NCI-H446 (cell line): ENCODE results near the gene BSG.
"Not testable (repeated sequence)": the region's sequence is repeated elsewhere in the genome, so short reads cannot be mapped to it uniquely, and the experiment has no call there.

ENCODE experiments used
- DNase-seq, 2 experiments: peaks; one replicate each; lab custom pipeline; 2025; lab: John Stamatoyannopoulos, UW

BSG gene

GRCh38 chr19:620166-620862 is 47.9 kb downstream of the BSG start:
- no peak for DNase-seq

DNA sequence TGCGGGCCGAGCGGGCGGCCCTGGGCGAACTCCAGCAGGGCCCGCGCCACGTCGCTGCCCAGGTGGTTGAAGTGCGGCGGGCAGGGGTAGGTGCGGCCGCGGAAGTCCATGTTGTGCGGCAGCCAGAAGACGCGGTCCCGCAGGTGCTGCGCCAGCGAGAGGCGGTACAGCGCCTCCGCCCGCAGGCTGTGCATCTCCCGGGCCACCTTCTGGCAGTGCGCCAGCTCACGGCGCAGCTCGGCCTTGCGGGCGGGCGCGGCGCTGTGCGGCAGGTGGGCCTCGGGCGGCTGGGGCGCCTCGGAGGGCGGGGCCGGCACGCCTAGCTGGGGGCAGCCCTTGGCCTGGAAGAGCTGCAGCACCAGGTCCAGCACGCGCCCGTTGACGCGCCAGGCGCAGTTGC is 48.8 kb downstream of the BSG start:
- not testable (repeated sequence) for DNase-seq

DNA sequence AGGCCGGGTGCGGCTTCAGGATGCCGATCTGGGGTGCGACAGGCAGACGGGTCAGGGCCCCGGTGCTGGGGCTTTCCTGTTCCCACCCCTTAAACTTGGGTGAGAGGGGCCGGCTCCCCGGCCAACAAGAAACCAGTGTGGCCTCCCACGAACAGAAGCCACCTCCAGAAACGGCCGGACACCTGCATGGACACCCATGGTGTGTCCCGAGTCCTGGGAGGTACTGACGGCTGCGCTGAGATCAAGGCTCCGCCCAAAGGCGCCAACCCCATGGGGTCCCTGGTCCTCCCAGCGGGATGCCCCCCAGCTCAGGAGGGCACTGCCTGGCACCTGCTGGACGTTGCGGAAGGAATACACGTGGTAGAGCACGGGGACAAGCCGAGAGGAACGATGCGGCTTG is 49.4 kb downstream of the BSG start:
- no peak for DNase-seq

- DNase-seq: no peak
Observed at GRCh38 chr19:622666-623065, 50.3 kb downstream of the BSG start.

- DNase-seq: no peak
Observed at GRCh38 chr19:623175-623916, 51.0 kb downstream of the BSG start.

- no peak for DNase-seq
Observed at GRCh38 chr19:623974-624373, 51.6 kb downstream of the BSG start.

DNA sequence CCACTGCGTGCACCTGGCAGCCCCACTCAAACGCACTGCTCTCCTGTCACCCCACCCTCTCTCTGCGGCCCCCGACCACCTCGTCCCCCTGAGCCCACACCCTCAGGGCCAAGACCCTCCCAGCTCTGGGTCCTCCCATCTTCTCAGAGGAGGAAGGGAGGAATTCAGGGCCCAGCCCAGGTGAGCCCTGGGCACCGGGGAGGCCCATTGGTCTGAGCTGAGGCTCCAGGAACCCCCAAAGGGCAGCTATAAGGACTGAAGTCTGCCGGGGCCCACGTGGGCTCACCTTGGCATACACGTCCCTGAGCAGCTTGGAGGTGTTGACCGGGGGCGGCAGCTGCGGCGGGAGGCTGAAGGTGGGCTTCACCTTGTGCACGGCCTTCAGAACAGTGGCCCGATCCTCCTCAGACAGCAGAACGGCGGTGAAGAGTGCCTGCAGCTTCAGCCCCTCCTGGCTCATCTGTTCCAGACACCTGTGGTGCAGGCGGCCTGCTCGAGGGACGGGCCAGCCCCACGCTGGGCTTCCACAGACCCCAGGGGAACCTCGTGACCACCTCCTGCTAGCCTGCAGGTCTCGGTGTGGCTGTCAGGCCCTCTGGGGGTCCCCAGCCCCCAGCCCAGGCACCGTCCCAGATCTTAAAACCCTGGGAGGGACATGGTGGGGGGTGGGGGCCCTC is 52.2 kb downstream of the BSG start:
- DNase-seq: no peak

- no peak for DNase-seq
Observed at GRCh38 chr19:625257-625656, 52.9 kb downstream of the BSG start.

DNA sequence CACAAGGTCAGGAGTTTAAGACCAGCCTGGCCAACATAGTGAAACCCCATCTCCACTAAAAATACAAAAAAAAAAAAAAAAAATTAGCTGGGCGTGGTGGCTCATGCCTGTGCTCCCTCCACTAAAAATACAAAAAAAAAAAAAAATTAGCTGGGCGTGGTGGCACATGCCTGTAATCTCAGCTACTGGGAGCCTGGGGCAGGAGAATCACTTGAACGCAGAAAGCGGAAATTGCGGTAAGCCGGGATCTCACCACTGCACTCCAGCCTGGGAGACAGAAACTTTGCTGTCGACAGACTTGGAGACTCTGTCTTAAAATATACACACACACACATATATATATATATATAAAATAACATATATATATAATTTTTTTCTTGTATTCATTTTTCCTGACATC is 54.2 kb downstream of the BSG start:
- DNase-seq: not testable (repeated sequence)

DNA sequence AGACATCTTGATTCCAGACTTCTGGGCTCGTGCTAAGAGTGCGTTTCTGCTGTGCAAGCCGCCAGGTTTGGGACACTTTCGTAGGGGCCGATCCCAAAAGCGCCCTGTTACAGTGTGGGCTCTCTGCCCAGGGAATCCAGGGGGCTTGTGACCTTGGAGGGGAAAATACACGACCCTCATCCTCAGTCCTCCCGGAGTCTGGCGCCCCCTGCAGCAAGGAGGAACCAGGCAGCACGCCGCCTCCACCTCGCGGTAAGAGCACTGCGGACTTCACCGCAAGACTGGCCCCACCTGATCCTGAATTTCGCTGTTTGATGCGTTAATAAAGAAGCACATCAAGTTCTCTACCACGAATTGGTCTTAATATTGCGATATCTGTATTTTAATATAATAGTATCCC is 55.8 kb downstream of the BSG start:
- DNase-seq: no peak

GRCh38 chr19:629515-629914 is 57.1 kb downstream of the BSG start:
- not testable (repeated sequence) for DNase-seq

DNA sequence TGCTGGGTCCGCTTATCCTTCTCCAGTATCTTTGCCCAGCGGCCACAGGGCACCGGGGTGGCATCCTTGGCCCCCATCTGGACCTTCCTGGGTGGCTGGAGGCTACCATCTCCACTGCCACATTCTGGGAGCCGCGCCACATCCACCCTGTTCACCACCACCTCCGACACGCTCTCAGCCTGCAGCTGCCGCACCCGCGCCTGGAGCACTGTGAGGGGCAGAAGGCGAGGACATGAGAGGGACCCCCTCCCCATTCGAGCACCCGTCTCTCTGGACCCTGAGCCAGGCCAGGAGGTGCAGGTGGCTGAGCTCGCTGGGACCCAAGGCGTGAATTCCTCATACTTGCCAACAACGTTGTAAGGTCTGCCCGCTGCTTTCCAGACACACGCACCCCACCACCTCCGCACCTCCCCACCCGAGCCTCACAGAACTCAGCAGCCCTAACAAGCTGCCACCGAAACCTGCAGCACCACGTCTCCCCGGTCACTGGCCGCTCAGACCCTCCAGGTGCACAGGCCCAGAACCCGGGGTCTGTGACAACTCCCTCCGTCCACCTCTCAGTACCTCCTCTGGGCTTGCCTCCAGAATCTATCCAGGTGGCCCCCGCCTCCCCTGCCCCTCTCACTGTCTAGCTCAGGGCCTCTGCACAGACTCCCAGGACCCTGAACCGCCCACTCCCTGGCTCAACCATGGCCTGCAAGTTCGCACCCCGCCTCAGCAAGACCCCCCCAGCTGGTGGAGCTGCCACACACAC is 57.7 kb downstream of the BSG start:
- DNase-seq: no peak

GRCh38 chr19:632579-633067 is 60.2 kb downstream of the BSG start:
- peak in 1 of 2 experiments; percentile 51 for DNase-seq
